Activated effector memory CD4-positive, alpha-beta T cell treated with anti-CD3 and anti-CD28 coated beads, Interleukin-2, amount 50 U/mL, for 16 hours (primary cell): ENCODE results near the gene TDG.
"Not testable (repeated sequence)": the region's sequence is repeated elsewhere in the genome, so short reads cannot be mapped to it uniquely, and the experiment has no call there.

Experiments used
- DNase-seq: peaks from one replicate; pipeline ENCODE4 v3.0.0-alpha.2; 2020

Gene TDG

DNA sequence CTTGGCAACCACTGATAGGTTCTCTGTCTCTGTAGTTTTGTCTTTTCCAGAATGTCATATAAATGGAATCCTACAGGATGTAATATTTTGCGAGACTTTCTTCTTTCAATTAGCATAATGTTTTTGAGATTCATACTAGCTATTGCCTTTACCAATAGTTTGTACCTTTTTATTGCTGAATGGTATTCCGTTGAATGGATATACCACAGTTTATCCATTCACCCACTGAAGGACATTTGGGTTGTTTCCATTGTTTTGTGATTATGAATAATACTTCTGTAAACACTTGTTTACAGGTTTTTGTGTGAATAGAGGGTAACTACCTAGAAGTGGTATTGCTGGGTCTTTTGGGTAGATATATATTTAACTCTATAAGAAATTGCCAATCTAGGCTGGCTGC is 58.0 kb downstream of the TDG start:
- no peak for DNase-seq

DNA sequence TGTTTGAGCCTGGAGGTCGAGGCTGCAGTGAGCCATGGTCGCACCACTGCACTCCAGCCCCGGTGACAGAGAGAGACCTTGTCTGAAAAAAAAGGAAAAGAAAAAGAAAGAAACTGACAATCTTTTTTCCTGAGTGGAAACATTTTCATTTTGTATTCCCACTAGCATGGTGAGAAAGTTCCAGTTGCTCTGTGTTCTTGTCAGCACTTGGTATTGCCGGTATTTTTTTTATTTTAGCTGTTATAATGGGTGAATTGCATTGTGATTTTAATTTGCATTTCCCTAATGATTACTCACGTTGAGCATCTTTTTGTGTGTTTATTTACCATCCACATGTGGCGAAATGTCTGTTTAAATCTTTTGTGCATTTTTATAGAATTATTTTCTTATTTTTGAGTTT is 58.7 kb downstream of the TDG start:
- DNase-seq, result no peak

DNA sequence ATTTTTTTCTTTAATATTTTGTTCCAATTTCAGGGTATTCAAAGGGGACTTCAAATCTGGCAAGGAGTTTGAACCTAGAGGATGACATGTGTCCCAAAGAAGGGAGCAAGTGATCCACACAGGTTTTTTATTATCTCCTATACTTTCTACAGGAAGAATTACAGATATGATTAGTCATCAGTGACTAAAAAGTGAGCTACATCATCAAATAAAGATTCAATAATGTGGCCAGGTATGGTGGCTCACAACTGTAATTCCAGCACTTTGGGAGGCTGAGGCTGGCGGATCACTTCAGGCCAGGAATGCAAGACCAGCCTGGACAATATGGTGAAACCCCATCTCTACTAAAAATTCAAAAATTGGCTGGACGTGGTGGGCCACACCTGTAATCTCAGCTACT is 60.1 kb downstream of the TDG start:
- no peak for DNase-seq

DNA sequence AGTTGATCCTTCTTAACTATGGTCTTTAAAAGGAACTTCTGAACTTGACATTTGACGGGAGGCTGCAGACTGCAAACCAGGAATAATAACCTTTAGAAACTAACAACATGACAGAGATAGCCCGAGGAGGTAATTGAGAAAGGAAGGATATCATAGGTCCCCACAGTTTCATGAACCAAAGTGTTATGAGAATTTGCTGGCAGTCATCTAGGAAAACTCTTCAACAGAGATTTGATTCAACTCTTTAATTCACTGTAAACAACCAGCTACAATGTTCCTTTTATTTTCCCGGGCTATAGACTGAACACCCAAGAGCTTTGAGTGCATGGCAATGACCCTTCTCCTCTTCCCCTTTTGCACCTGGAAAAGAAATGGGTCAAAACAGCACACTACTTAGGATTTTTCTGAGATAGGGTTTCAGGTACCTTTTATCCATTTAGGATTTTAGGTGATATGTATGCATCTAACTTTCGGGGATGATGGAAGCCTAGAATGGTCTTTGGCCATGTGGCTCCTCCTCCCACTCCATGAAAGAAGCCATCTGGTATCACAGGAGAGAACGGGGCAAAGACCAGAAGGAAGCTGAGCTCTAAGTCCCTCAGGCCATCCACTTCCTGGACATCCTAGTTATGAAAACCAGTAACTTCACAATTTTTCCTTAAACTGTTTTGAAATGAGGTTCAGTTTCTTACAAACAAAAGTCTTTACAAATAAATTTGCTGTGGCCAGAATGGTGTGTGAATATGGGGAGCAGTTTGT is 61.3 kb downstream of the TDG start:
- DNase-seq, result no peak

DNA sequence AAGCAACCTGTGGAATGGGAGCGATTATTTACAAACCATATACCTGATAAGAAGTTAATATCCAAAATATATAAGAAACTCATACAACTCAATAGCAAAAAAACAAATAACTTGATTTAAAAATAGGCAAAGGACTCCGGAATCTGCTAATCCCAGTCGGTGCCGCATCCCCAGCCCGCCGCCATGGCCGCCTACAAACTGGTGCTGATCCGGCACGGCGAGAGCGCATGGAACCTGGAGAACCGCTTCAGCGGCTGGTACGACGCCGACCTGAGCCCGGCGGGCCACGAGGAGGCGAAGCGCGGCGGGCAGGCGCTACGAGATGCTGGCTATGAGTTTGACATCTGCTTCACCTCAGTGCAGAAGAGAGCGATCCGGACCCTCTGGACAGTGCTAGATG is 64.9 kb downstream of the TDG start:
- DNase-seq, result not testable (repeated sequence)

DNA sequence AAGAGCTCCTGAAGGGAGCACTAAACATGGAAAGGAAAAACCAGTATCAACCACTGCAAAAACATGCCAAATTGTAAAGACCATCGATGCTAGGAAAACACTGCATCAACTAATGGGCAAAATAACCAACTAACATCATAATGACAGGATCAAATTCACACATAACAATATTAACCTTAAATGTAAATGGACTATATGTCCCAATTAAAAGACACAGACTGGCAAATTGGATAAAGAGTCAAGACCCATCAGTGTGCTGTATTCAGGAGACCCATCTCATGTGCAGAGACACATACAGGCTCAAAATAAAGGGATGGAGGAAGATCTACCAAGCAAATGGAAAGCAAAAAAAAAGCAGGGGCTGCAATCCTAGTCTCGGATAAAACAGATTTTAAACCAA is 70.5 kb downstream of the TDG start:
- not testable (repeated sequence) for DNase-seq
